NCI-H2227 (cell line): ENCODE measurements around the gene SETBP1.
A peak's percentile ranks its signal among the peaks of the same experiment; 100 is the strongest.

ENCODE experiments used
- DNase-seq: peaks from one replicate; lab custom pipeline; 2025; ENCODE audit not compliant: unreplicated experiment; lab: John Stamatoyannopoulos, UW

Gene SETBP1

GRCh38 chr18:44680273-44681075 lies at the start of gene SETBP1:
TSS of gene SETBP1 (plus strand) at chr18:44680888. CDS start at chr18:44701347, 20,459 bp downstream.
- DNase-seq, result peak; percentile 77

- DNase-seq, result no peak
Measured at GRCh38 chr18:44632469-44633145, 48.1 kb upstream of the SETBP1 start.

GRCh38 chr18:44635546-44635945 lies 45.1 kb upstream of the SETBP1 start:
- no peak for DNase-seq

DNA sequence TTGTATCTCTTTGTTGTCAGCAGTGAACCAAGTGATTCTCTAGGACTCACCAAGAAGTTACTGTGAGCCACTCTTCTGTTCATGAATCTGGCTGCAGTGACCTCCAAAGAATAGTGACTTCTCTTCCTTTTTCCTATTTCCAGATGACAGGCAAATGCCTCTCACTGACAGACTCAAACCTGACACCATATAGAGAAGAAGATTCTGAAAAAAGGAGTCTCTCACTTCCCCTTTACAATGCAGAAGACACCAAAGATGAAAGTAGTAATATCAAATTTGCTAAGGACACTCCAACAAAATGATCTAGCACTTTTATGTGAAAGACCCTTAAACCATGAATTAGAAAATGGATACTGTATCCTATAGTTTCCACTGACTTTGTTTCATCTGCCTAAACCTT lies 44.4 kb upstream of the SETBP1 start:
- no peak for DNase-seq

GRCh38 chr18:44637210-44638033 lies 43.3 kb upstream of the SETBP1 start:
- DNase-seq, result no peak

DNA sequence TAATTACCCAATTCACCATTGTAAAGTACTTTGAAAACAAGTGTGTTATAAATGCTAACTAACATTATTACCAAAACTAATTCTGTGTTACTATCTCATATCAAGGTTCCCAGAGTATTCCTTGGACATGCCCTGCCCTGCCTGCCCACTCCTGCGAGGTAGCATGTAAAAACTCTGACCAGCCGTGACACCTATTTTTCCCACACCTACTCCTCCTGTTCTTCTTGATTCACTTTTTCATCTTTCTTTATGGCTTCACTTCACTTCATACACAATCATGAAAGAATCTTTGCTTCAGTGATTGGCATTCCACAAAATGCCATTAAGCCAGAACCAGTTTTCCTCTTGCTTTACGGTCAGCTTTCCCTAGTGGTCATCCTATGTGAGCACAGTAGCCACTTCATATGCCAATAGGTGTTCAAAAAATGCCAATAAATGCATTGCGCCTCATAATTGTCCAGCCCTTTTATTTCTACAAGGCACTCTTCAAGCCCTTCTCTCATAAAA lies 42.6 kb upstream of the SETBP1 start:
- DNase-seq, result no peak

- DNase-seq, result no peak
Measured at GRCh38 chr18:44638811-44639210, 41.9 kb upstream of the SETBP1 start.

DNA sequence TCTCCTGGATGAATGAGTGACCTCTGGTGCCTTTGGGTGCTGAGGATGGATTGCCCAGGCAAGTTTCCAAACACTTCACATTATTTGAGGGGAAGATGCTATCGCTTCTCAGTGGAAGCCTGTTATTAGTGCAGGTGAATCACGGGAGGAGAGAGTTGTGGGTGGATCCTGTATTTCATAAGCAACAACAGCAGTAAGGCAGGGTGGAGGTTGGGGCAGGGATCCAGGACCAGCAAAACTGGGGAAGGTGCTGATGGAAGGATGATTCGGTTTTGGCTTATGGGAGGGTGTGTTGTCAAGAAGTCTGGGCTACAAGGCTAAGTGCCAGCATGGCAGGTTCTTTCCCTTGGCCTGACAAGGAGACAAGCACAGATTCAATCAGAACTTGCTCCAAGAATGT lies 37.7 kb upstream of the SETBP1 start:
- DNase-seq, result no peak

DNA sequence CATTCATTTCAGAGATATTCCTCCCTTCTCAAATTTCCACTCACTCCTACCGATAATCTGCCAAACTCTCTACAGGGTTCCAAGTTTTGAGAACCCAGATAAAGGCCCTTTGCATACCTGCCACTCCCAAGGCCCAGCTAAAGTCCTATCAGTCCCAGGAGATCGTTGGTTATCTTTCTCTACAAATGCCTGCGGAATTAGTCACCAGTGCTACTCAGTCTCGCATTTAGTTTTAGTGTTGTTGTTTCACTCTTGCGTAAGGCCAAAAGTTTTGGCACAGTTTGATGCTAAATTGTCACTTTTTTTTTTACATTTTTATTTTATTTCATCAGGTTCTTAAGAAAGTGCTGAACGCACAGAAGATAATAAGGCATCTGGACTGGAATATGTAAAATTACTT lies 29.2 kb upstream of the SETBP1 start:
- DNase-seq, result no peak

GRCh38 chr18:44651918-44652572 lies 28.6 kb upstream of the SETBP1 start:
- DNase-seq, result no peak

- DNase-seq, result no peak
Measured at GRCh38 chr18:44652722-44653121, 28.0 kb upstream of the SETBP1 start.

- no peak for DNase-seq
Measured at GRCh38 chr18:44654573-44654972, 26.1 kb upstream of the SETBP1 start.

DNA sequence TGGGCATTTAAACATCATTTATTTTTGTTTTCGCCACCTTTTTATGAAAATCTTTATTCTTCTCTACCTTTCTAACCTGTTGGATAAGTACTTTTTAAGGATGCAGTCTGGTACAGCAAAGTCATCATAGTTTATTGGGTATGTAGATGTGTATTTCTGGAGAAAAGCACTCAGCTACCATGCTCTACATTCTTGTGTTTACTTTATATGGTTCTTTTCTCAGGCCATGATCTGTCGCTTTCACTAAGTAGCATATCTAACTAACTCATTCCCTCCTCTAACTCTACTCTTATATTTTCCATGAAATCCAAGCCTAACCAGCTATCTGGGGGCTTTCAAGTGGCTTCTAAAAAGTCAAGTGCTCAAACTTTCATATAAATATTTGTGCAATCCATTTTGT lies 25.3 kb upstream of the SETBP1 start:
- DNase-seq, result no peak

DNA sequence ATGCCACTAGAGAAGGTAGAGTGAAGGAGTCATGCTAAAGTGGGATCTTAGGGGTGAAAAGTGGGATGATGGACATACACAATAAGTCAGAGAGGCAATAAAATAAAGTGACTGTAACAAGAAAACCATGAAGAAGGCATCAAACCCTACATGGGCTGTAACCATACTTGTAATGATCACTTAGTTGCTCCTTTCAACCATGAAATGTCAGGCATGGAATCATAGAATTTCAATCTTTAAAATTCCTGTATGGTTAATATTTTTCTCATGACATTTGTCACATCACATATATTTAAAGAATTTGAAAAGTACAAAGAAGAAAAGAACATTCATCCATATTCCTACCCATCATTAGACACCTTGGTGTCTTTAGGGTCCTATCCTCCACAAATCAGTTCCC lies 20.9 kb upstream of the SETBP1 start:
- DNase-seq, result no peak

- DNase-seq, result no peak
Measured at GRCh38 chr18:44668270-44668975, 12.3 kb upstream of the SETBP1 start.

- no peak for DNase-seq
Measured at GRCh38 chr18:44671914-44672313, 8.8 kb upstream of the SETBP1 start.

- no peak for DNase-seq
Measured at GRCh38 chr18:44672506-44672905, 8.2 kb upstream of the SETBP1 start.

DNA sequence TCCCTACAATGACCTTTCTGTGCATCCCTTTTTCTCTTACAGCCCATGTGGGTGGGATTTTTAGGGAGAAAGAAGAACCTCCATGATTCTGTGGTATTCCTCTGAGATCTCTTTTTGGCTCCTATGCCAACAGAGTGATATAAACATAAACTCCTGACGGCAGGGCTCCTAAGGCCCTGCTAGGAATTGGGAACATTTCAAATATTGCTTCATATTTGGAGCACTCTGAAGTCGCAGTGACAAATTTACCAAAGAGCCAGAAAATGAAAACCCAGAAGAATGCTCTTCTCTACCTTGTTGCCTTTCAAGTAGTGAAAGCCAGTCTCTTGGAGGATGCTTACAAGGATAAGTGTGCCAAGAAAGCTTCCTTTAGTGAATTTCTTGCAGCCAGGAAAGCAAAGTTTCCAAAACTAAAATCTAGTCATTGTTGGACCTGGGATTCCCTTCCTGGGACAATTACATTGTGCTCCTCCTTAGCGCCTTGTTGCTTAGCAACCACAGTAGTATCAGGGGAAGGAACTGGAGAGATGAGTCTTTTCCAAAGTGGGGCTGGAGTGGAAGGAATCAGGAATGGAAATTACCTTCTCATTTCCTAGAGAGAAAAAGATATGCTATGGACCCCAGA lies 7.3 kb upstream of the SETBP1 start:
- peak; percentile 5 for DNase-seq

- no peak for DNase-seq
Measured at GRCh38 chr18:44677933-44678332, 2.8 kb upstream of the SETBP1 start.

DNA sequence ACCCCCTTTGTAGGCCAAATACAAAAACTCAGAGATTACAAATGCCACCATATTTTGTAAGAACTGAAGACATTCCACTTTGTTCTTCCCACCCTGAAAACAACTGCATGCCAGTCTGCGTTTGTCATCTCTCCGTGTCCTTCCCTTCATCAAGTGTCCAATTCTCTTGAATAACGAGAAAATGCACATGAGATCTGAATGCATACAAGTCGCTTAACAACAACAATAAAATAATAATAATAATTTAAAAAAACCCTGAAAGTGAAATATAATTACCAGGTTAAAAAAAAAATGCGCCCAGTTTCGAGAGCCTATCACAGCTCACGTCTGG lies 2.0 kb upstream of the SETBP1 start:
- DNase-seq, result no peak
